Measurements from ENCODE around the gene UGCG.
"Not testable (repeated sequence)": the region's sequence is repeated elsewhere in the genome, so short reads cannot be mapped to it uniquely, and the experiment has no call there.

Gene UGCG

GRCh38 chr9:111890867-111891266 is 5.7 kb upstream of the UGCG start:
- DNase-seq (ENCODE audit: low read depth) = not testable (repeated sequence)

GRCh38 chr9:111891910-111892499 is 4.6 kb upstream of the UGCG start:
- DNase-seq (ENCODE audit: low read depth) = no peak

GRCh38 chr9:111896942-111897600 is 457 bp downstream of the UGCG start:
- DNase-seq (ENCODE audit: low read depth) = no peak

DNA sequence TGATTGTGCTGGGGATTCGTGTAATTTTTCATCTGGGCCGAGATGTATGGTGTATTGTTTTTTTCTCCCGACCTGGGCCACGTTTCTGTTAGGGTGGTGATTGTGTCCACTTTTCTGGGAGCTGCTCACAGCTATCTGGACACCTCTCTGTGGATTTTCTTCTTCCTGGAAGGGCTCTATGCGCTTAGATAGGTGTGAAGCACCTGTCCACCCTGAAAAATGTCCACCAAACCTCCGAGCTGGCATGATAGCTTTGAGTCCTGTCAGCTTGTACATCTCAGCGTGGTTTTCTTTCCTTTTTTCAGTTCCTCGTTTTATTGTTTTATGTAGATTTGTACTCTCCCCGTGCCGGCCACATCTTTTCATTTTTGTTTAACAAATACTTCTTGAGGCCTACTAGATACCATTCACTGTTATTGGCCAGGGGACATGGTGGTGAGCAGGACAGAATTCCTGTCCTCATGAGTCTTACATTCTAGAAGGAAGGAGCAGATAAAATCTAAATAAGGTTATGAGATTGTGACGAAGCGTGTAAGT is 1.1 kb downstream of the UGCG start:
- DNase-seq (ENCODE audit: low read depth) = no peak

GRCh38 chr9:111898331-111899096 is 1.9 kb downstream of the UGCG start:
- DNase-seq (ENCODE audit: low read depth) = no peak

DNA sequence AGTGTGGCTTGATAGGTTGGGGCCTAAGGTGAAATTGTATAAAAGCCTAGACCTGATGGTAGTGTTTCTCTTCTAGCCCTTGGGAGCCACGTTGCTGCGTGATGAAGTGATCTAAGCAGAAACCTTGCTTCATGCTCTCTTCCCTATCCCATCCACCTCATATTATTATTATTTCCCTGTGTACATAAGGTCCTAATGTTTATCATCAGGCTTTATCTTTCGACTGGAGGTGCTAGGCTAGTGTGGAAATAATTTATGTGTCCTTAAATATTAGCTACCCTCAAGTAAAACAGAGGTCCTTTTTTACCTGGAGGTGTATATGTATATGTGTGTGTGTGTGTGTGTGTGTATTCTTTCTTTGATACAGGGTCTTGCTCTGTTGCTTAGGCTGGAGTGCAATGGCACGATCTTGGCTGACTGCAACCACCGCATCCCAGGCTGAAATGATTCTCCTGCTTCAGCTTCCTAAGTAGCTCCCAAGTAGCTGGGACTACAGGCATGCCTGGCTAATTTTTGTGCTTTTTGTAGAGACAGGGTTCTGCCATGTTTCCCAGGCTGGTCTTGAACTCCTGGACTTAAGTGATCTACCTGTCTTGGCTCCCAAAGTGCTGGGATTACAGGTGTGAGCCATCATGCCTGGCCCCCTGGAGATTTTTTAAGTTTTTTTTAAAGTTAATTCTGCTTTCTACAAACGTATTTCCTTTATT is 3.7 kb downstream of the UGCG start:
- no peak for DNase-seq (ENCODE audit: low read depth)

GRCh38 chr9:111900858-111901612 is 4.4 kb downstream of the UGCG start:
- no peak for DNase-seq (ENCODE audit: low read depth)

- no peak for DNase-seq (ENCODE audit: low read depth)
Observed at GRCh38 chr9:111902391-111903139, 6.0 kb downstream of the UGCG start.

- not testable (repeated sequence) for DNase-seq (ENCODE audit: low read depth)
Observed at GRCh38 chr9:111903535-111903934, 6.9 kb downstream of the UGCG start.

DNA sequence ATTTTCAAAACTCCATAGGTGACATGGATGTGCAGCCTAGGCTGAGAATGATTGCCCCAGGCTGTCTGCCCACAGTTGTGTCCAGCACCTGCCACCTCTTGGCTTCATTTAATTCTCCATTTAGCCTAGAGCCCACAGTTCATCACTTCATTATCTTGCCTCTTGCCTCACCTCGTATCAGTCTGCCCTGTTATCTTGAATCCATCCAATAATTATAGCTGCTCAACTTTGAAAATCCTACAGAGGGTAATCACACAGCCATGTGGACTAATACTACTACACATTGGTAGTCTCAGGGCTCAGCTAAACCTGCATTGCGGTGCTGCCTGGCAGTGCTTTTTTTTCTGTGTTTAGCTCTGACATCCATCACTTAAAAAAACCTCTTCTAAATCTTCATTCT is 7.4 kb downstream of the UGCG start:
- DNase-seq (ENCODE audit: low read depth) = no peak

DNA sequence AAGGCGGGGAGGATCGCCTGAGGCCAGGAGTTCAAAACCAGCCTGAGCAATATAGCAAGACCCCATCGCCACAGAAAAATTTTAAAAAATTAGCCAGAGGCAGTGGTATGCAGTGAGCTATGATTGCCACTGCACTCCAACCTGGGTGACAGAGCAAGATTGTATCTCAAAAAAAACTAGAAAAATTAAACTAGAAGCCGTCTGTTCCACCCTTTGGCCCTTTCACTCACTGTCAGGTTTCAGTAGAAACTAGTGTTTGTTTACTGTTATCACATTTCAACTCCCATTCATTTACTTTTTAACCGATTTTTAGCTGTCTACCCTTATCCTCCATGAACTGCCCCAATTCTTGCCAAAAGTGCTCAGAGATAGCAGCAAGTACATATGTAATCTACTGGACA is 8.3 kb downstream of the UGCG start:
- no peak for DNase-seq (ENCODE audit: low read depth)

DNA sequence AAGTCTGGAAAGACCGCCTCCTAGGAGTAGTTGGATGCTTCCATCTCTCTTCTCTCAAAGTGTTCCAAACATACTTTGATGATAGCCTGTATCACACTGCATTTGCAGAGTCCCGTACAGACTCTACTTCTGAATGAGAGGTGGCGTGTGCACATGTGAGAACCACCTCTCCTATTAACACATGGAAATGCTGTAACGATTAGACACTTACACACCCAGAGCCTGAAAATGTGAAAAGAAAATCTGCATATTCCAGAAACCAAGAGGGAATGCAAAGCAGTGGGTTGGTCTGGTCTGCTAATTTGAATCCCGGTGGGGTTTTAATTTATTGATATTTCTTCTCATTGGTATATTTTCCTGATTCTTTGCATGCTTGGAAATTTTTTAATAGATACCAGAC is 10.5 kb downstream of the UGCG start:
- DNase-seq (ENCODE audit: low read depth) = no peak

- DNase-seq (ENCODE audit: low read depth) = no peak
Observed at GRCh38 chr9:111909444-111909843, 12.8 kb downstream of the UGCG start.

DNA sequence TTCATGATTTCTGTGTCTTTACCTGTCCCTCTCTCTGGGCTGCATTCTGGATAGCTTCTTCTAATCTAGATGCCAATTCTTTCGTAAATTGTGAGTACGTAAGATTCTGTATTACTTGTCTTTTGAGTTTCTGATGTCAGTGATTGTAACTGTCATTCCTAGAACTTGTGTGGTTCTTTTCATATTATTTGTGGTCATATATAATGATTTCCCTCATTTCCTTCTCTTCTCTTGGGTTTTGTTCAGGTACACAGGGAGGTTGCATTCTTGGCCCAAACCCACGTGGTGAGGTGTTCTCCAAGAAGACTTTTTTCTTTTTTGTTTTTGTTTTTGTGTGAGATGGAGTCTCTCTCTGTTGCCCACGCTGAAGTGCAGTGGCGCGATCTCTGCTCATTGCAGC is 13.8 kb downstream of the UGCG start:
- DNase-seq (ENCODE audit: low read depth) = no peak

DNA sequence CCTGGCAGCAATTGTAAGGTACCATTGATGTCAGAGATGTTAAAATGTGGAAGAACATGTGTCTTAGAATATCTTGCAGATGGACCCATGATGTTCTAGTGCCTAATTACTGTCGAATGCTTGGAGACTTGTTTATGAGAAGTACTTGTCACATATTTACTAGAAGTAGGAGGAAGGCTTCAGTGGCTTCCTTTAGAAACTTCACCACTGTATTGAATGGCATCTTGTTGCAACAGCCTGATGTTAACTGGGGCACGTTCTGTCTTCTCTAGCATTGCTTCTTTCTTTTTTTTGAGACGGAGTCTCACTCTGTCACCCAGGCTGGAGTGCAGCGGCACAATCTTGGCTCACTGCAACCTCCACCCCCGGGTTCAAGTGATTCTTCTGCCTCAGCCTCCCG is 16.5 kb downstream of the UGCG start:
- DNase-seq (ENCODE audit: low read depth) = no peak

GRCh38 chr9:111914749-111915424 is 18.3 kb downstream of the UGCG start:
- no peak for DNase-seq (ENCODE audit: low read depth)

DNA sequence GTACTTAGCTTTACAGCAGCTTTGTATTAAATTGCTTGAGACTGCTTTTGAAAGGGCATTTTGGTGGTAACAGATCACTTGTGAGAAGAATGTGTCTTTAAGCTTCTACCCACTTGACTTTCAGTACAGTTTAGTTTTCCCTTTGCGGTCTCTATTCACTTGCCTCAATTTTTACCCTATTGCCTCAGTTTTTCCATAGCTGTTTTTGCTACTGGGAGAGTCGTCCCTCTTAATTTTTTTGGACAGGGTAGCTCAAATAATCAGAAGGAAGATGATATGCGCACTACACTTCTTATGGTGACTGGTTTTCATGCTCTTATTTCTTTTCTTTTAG is 18.8 kb downstream of the UGCG start:
- DNase-seq (ENCODE audit: low read depth) = no peak

DNA sequence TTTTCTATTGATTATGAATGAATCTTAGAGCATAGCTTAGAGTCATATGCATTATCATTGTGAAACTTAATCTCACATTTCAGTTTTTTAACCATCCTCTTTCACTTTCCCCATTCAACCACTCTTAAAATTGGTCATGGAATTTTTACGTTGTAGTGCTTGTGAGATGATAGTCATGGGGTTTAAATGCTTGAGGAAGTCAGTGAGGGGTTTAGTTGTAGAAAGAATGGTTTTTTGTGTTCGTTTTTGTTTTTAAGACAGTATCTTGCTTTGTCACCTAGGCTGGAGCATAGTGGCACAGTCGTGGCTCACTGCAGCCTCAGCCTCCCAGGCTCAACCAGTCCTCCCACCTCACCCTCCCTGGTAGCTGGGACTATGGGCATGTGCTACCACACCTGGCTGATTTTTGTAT is 19.6 kb downstream of the UGCG start:
- no peak for DNase-seq (ENCODE audit: low read depth)

DNA sequence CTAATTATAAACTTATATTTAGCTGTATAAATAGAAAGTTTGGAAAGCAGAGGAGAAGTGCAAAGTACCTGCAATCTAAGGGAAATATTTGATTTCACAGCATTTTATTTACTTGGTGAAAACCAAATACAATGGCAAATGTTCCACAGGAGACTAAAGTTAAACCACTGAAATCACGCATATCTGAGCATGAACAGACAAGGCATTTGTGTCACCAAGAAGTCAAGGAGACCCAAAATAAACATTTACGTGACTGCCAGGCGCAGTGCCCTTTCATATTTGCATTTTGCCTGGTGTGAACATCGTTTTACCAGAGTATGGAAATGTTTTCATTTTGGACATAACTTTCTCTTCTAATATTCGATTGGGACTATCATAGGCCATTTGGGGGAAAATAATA is 20.6 kb downstream of the UGCG start:
- no peak for DNase-seq (ENCODE audit: low read depth)

- no peak for DNase-seq (ENCODE audit: low read depth)
Observed at GRCh38 chr9:111917980-111918379, 21.4 kb downstream of the UGCG start.

- DNase-seq (ENCODE audit: low read depth) = no peak
Observed at GRCh38 chr9:111919875-111920274, 23.3 kb downstream of the UGCG start.

All from stimulated activated CD8-positive, alpha-beta memory T cell treated with anti-CD3 and anti-CD28 coated beads, Interleukin-4, amount 100 ng/mL, for 24 hours (primary cell).